H1 (cell line): ENCODE results near the gene SH3RF3. TPM values are rescaled to one million over a fixed set of nuclear protein-coding genes. Genes with fewer than 3 reads are reported as not detected.

Source experiments
- CTCF ChIA-PET: fragments of 300-600 bp; sonication (Branson Sonifier 250); formaldehyde crosslinking; loops from one replicate; lab custom pipeline; 2021; ENCODE audit not compliant: partially characterized antibody; lab: Charles Lee
- POLR2A ChIA-PET: fragments of 300-600 bp; sonication (Branson Sonifier 250); formaldehyde crosslinking; loops from one replicate; lab custom pipeline; 2021; ENCODE audit warnings: inconsistent platforms; ENCODE audit not compliant: partially characterized antibody; lab: Charles Lee
- DNase-seq, 2 experiments: peaks; one replicate each; pipeline versions ENCODE4 v3.0.0 to v3.0.0-alpha.2; 2010 to 2022; ENCODE audit warnings: low spot score in 2 of 2, low read depth in 1 of 2, mixed read lengths in 1 of 2
- FAIRE-seq: peaks from 2 replicates; lab custom pipeline; 2011; peaks lifted over from hg19 to GRCh38; lab: Jason Lieb, UNC
- H2AFZ ChIP-seq: 2 replicates; pipeline ENCODE4 v1.8.1; 2012; ENCODE audit warnings: low read length, inconsistent platforms
- H2AK5ac ChIP-seq: 2 replicates; pipeline ENCODE4 v1.6.1; 2013; ENCODE audit warnings: low read depth, low read length
- H2BK120ac ChIP-seq: replicated peaks from 2 replicates; pipeline ENCODE3; 2013; ENCODE audit warnings: low read depth, low read length, inconsistent platforms
- H2BK12ac ChIP-seq: 2 replicates; pipeline ENCODE4 v1.6.1; 2013; ENCODE audit warnings: low read depth, low read length
- H2BK15ac ChIP-seq: 2 replicates; pipeline ENCODE4 v1.6.1; 2013; ENCODE audit warnings: low read length
- H2BK20ac ChIP-seq: 2 replicates; pipeline ENCODE4 v1.6.1; 2013; ENCODE audit warnings: low read length
- H2BK5ac ChIP-seq: 2 replicates; pipeline ENCODE4 v1.6.1; 2013; ENCODE audit warnings: low read depth, low read length
- H3K14ac ChIP-seq: 2 replicates; pipeline ENCODE4 v1.6.1; 2013; ENCODE audit warnings: inconsistent platforms; ENCODE audit not compliant: insufficient read length
- H3K18ac ChIP-seq: 2 replicates; pipeline ENCODE4 v1.6.1; 2013; ENCODE audit warnings: low read length; ENCODE audit errors: extremely low read depth
- H3K23ac ChIP-seq: 2 replicates; pipeline ENCODE4 v1.6.1; 2013; ENCODE audit warnings: inconsistent platforms; ENCODE audit not compliant: insufficient read length
- H3K23me2 ChIP-seq: 2 replicates; pipeline ENCODE4 v1.6.1; 2013; ENCODE audit warnings: low read depth, low read length
- H3K27ac ChIP-seq: 2 replicates; pipeline ENCODE4 v1.6.1; 2011; ENCODE audit warnings: low read depth, low read length, inconsistent platforms
- H3K27me3 ChIP-seq, 4 experiments: replicated peaks in 1 of 4; 1 replicate in 1 of 4; 2 replicates in 3 of 4; pipeline versions ENCODE4 v1.6.1 to v1.8.1; 2011 to 2013; ENCODE audit warnings: low read length in 3 of 4, mild to moderate bottlenecking in 3 of 4, inconsistent platforms in 2 of 4, mixed read lengths in 2 of 4, moderate library complexity in 1 of 4; ENCODE audit not compliant: control insufficient read depth in 3 of 4, insufficient read depth in 3 of 4; ENCODE audit errors: extremely low read depth in 1 of 4
- H3K36me3 ChIP-seq, 4 experiments: 2 replicates each; pipeline versions ENCODE4 v1.6.1 to v1.8.1; 2011 to 2013; ENCODE audit warnings: mild to moderate bottlenecking in 4 of 4, low read length in 3 of 4, moderate library complexity in 2 of 4, control low read depth in 1 of 4, inconsistent platforms in 1 of 4; ENCODE audit not compliant: insufficient read depth in 4 of 4, control insufficient read depth in 2 of 4
- H3K4ac ChIP-seq: replicated peaks from 2 replicates; pipeline ENCODE3; 2013; ENCODE audit warnings: low read length, low read depth, mixed read lengths, inconsistent platforms; ENCODE audit not compliant: insufficient read length
- H3K4me1 ChIP-seq, 4 experiments: replicated peaks in 1 of 4; 1 replicate in 1 of 4; 2 replicates in 3 of 4; pipeline versions ENCODE4 v1.6.1 to v1.8.1; 2011 to 2013; ENCODE audit warnings: low read length in 3 of 4, inconsistent platforms in 2 of 4, mixed read lengths in 1 of 4; ENCODE audit not compliant: insufficient read depth in 4 of 4, control insufficient read depth in 3 of 4
- H3K4me2 ChIP-seq, 2 experiments: 2 replicates each; pipeline versions ENCODE4 v1.6.1 to v1.8.1; 2011 to 2013; ENCODE audit warnings: low read depth in 2 of 2, low read length in 2 of 2, control low read depth in 1 of 2, inconsistent platforms in 1 of 2, mild to moderate bottlenecking in 1 of 2; ENCODE audit not compliant: insufficient read depth in 1 of 2
- H3K4me3 ChIP-seq, 4 experiments: fragments of 200-600, 300-600 bp in 1 of 4; sonication (generic), shearing (Covaris generic), sonication (Bioruptor Twin) in 1 of 4; 2 replicates each; pipeline versions ENCODE4 v1.5.1 to v1.8.1; 2011 to 2016; ENCODE audit warnings: low read length in 4 of 4, low read depth in 3 of 4, control low read depth in 2 of 4, inconsistent platforms in 2 of 4, mild to moderate bottlenecking in 2 of 4, mixed read lengths in 1 of 4, moderate library complexity in 1 of 4; ENCODE audit not compliant: insufficient read depth in 2 of 4; ENCODE audit errors: extremely low read depth in 1 of 4
- H3K56ac ChIP-seq: replicated peaks from 2 replicates; pipeline ENCODE3; 2013; ENCODE audit warnings: low read depth, mild to moderate bottlenecking, mixed read lengths, low read length, inconsistent platforms; ENCODE audit not compliant: insufficient read length
- H3K79me1 ChIP-seq: 2 replicates; pipeline ENCODE4 v1.6.1; 2013; ENCODE audit warnings: low read depth, low read length, control low read depth
- H3K79me2 ChIP-seq, 2 experiments: 2 replicates each; pipeline versions ENCODE4 v1.6.1 to v1.8.1; 2012 to 2013; ENCODE audit warnings: low read length in 2 of 2, mild to moderate bottlenecking in 2 of 2, inconsistent platforms in 1 of 2; ENCODE audit not compliant: insufficient read depth in 2 of 2, control insufficient read depth in 1 of 2
- H3K9ac ChIP-seq, 4 experiments: replicated peaks in 1 of 4; 1 replicate in 1 of 4; 2 replicates in 3 of 4; pipeline versions ENCODE4 v1.6.1 to v1.8.1; 2011 to 2013; ENCODE audit warnings: low read depth in 3 of 4, low read length in 3 of 4, control low read depth in 2 of 4, mild to moderate bottlenecking in 2 of 4, moderate library complexity in 2 of 4, inconsistent platforms in 1 of 4; ENCODE audit errors: extremely low read depth in 1 of 4
- H3K9me3 ChIP-seq, 2 experiments: 2 replicates each; pipeline versions ENCODE4 v1.6.1 to v1.8.1; 2012 to 2013; ENCODE audit warnings: mild to moderate bottlenecking in 2 of 2, moderate library complexity in 2 of 2, control low read depth in 1 of 2, inconsistent platforms in 1 of 2, low read depth in 1 of 2, low read length in 1 of 2, mixed read lengths in 1 of 2; ENCODE audit not compliant: insufficient read depth in 2 of 2
- H4K20me1 ChIP-seq, 2 experiments: replicated peaks in 1 of 2; 2 replicates each; pipeline versions ENCODE3 to v1.8.1; 2011 to 2013; ENCODE audit warnings: inconsistent platforms in 2 of 2, low read length in 2 of 2, mild to moderate bottlenecking in 1 of 2; ENCODE audit not compliant: insufficient read depth in 2 of 2, control insufficient read depth in 1 of 2
- H4K5ac ChIP-seq: 2 replicates; pipeline ENCODE4 v1.6.1; 2013; ENCODE audit warnings: low read length, low read depth, mixed read lengths, inconsistent platforms; ENCODE audit not compliant: insufficient read length
- H4K8ac ChIP-seq: 2 replicates; pipeline ENCODE4 v1.8.0; 2013; ENCODE audit warnings: mild to moderate bottlenecking, moderate library complexity, low read length, inconsistent platforms; ENCODE audit not compliant: insufficient read depth; ENCODE audit errors: extremely low read depth
- H4K91ac ChIP-seq: replicated peaks from 2 replicates; pipeline ENCODE3; 2013; ENCODE audit warnings: low read length, mixed read lengths, inconsistent platforms; ENCODE audit not compliant: insufficient read length
- SP4 ChIP-seq: IDR thresholded peaks from 2 replicates; pipeline ENCODE4 v1.6.1; 2012; ENCODE audit warnings: low read length, inconsistent platforms
- WGBS, 2 experiments: shearing (Covaris generic) in 1 of 2; methylation state at CpG; one replicate each; pipeline versions ENCODE4 v1.1.6 to v1.1.7; 2013 to 2015; ENCODE audit warnings: low lambda C conversion rate in 2 of 2, mixed read lengths in 2 of 2, inconsistent platforms in 1 of 2, low coverage in 1 of 2, missing lambda C conversion rate in 1 of 2; ENCODE audit not compliant: insufficient replicate concordance in 2 of 2, insufficient coverage in 1 of 2, insufficient read length in 1 of 2; ENCODE audit errors: extremely low coverage in 1 of 2, missing lambda C conversion rate in 1 of 2; 5-methylcytosine and 5-hydroxymethylcytosine counted together
- polyA plus RNA-seq, 7 experiments: library from polyadenylated mRNA; depleted of rRNA in 3 of 7; stranded (reverse) in 5 of 7; unstranded in 2 of 7; fragments of >200 nt in 5 of 7; fragments of 200-250 nt in 2 of 7; gene quantifications; 1 replicate in 5 of 7; 2 replicates in 1 of 7; 4 replicates in 1 of 7; pipeline versions ENCODE4 v1.2.1 to v1.2.3, GENCODE V29; 2011 to 2013; ENCODE audit warnings: missing spikeins in 2 of 7, mixed read lengths in 2 of 7
- total RNA-seq: library from RNA; stranded (reverse); fragmentation: NEBNext Ultra II Directional; extraction: Animal tissue kit (Norgen Biotek cat#: 25700); gene quantifications from 2 replicates; pipeline ENCODE4 v1.2.1, GENCODE V29; 2021

SH3RF3 gene
- total and polyA plus RNA-seq, 2 of the 8 experiments (the other 6 are each of a cell fraction or from before 2014, with no cell fraction given): 0.11 to 0.65 TPM

GRCh38 chr2:109139865-109140396 is 10.9 kb downstream of the SH3RF3 start:
- Histone ChIP-seq H4K91ac (no peak overlapping the region), H4K5ac (no peak overlapping the region), H2BK20ac (no peak overlapping the region), H3K18ac (no peak overlapping the region), H3K23ac (no peak overlapping the region), H3K79me2 (no peaks in the 10 kb centered on the region), H2AK5ac (no peak overlapping the region), H3K27ac (no peak overlapping the region), H3K9me3 (no peaks in the 10 kb centered on the region), H3K9ac (no peak overlapping the region), H3K23me2 (no peaks in the 10 kb centered on the region), H2BK5ac (no peak overlapping the region), H3K4me1 (no peaks in the 10 kb centered on the region), H3K36me3 (no peaks in the 10 kb centered on the region), H3K27me3 (no peaks in the 10 kb centered on the region; a peak in 1 of 7 replicates), H3K4me2 (no peak overlapping the region), H3K4ac (no peak overlapping the region), H4K20me1 (no peaks in the 10 kb centered on the region), H3K79me1 (no peaks in the 10 kb centered on the region), H2BK120ac (no peak overlapping the region), H4K8ac (no peak overlapping the region), H3K56ac (no peak overlapping the region), H2AFZ (no peak overlapping the region), H2BK12ac (no peak overlapping the region), H3K4me3 (no peak overlapping the region), H2BK15ac (no peak overlapping the region), H3K14ac (no peak overlapping the region)
- WGBS, 2 experiments: 93% methylated on average over 10 of the region's 10 CpGs; no CpG with 5 or more reads in 1 of the 2 experiments
- no peak for TF ChIP-seq SP4
- FAIRE-seq: no peak
- POLR2A ChIA-PET: interaction anchor here (0.6 kb wide), 1 partner anchor 272 kb away, joined by 3 read pairs; no protein-coding TSS in a partner anchor
- CTCF ChIA-PET: no interaction called here
- DNase-seq: no peak
